KMS-11 (cell line): ENCODE measurements around the gene PTGS2.

Experiments
- H2AFZ ChIP-seq: fragments of 200-600 bp; sonication (generic); 2 replicates; pipeline ENCODE4 v1.6.1; 2016; ENCODE audit warnings: antibody characterized with exemption, mixed run types, low read depth
- H3K27ac ChIP-seq: fragments of 200-600 bp; sonication (generic); 2 replicates; pipeline ENCODE4 v1.6.1; 2016; ENCODE audit warnings: mild to moderate bottlenecking, mixed run types
- H3K27me3 ChIP-seq: fragments of 200-600 bp; sonication (generic); 2 replicates; pipeline ENCODE4 v1.6.1; 2017; ENCODE audit warnings: mild to moderate bottlenecking, low read depth, mixed run types, moderate library complexity; ENCODE audit not compliant: insufficient read depth
- H3K36me3 ChIP-seq: fragments of 200-600 bp; sonication (generic); 2 replicates; pipeline ENCODE4 v1.6.1; 2017; ENCODE audit warnings: mild to moderate bottlenecking, mixed run types; ENCODE audit not compliant: insufficient read depth
- H3K4me1 ChIP-seq: fragments of 200-600 bp; sonication (generic); 2 replicates; pipeline ENCODE4 v1.6.1; 2016; ENCODE audit warnings: mild to moderate bottlenecking, low read depth, mixed run types; ENCODE audit not compliant: poor library complexity, severe bottlenecking
- H3K4me2 ChIP-seq: fragments of 200-600 bp; sonication (generic); 2 replicates; pipeline ENCODE4 v1.7.0; 2016; ENCODE audit warnings: mild to moderate bottlenecking, mixed run types
- H3K4me3 ChIP-seq: fragments of 200-600 bp; sonication (generic); IDR thresholded peaks from 2 replicates; pipeline ENCODE4 v1.6.1; 2017; ENCODE audit warnings: low read depth, low read length, mixed read lengths; ENCODE audit not compliant: insufficient read depth
- H3K79me2 ChIP-seq: fragments of 200-600 bp; sonication (generic); 2 replicates; pipeline ENCODE4 v1.6.1; 2016; ENCODE audit warnings: low read depth, mixed run types; ENCODE audit not compliant: insufficient read depth
- H3K9ac ChIP-seq: fragments of 200-600 bp; sonication (generic); 2 replicates; pipeline ENCODE4 v1.6.1; 2016; ENCODE audit warnings: mild to moderate bottlenecking, mixed run types
- H4K20me1 ChIP-seq: fragments of 200-600 bp; sonication (generic); 2 replicates; pipeline ENCODE4 v1.6.1; 2016; ENCODE audit warnings: mild to moderate bottlenecking, mixed run types; ENCODE audit not compliant: insufficient read depth
- CTCF ChIP-seq: fragments of 200-600 bp; sonication (generic); conservative IDR thresholded peaks from 2 replicates; pipeline ENCODE4 v1.6.1; 2017; ENCODE audit warnings: low read depth, mild to moderate bottlenecking, antibody characterized with exemption, low read length, moderate library complexity, mixed read lengths

The PTGS2 gene

GRCh38 chr1:186682736-186683135 is 2.5 kb upstream of the PTGS2 start:
- Histone ChIP-seq H2AFZ (no peak overlapping the region), H3K27ac (no peak overlapping the region), H3K4me1 (peaks cover 12% of the 10 kb centered on the region), H4K20me1 (no peaks in the 10 kb centered on the region), H3K9ac (no peak overlapping the region), H3K79me2 (no peaks in the 10 kb centered on the region), H3K4me2 (no peak overlapping the region), H3K36me3 (no peaks in the 10 kb centered on the region), H3K4me3 (no peak overlapping the region), H3K27me3 (no peaks in the 10 kb centered on the region)
- TF ChIP-seq CTCF: no peak; the same call in 1 of the 2 replicates

GRCh38 chr1:186681801-186682200 is 1.6 kb upstream of the PTGS2 start:
- H3K27ac ChIP-seq: no peak overlapping the region
- H3K79me2 ChIP-seq: no peaks in the 10 kb centered on the region
- no peak overlapping the region for H3K9ac ChIP-seq
- H3K4me1 ChIP-seq: peaks cover 12% of the 10 kb centered on the region
- no peak overlapping the region for H3K4me3 ChIP-seq
- no peaks in the 10 kb centered on the region for H3K36me3 ChIP-seq
- no peak overlapping the region for H3K4me2 ChIP-seq
- TF ChIP-seq CTCF: no peak
- no peak overlapping the region for H2AFZ ChIP-seq
- H4K20me1 ChIP-seq: no peaks in the 10 kb centered on the region
- H3K27me3 ChIP-seq: no peaks in the 10 kb centered on the region

GRCh38 chr1:186681121-186681520 is 898 bp upstream of the PTGS2 start:
- Histone ChIP-seq H3K27me3 (no peaks in the 10 kb centered on the region), H3K4me2 (peak overlapping the region; percentile 34; the same call in 1 of the 2 replicates), H3K9ac (no peak overlapping the region), H2AFZ (peak overlapping the region; percentile 66; the same call in 1 of the 2 replicates), H3K4me1 (peaks cover 12% of the 10 kb centered on the region), H3K27ac (no peak overlapping the region), H3K4me3 (peak overlapping the region; percentile 69), H4K20me1 (no peaks in the 10 kb centered on the region), H3K36me3 (no peaks in the 10 kb centered on the region), H3K79me2 (no peaks in the 10 kb centered on the region)
- no peak for TF ChIP-seq CTCF

- H3K9ac ChIP-seq: no peak overlapping the region
- no peaks in the 10 kb centered on the region for H3K27me3 ChIP-seq
- no peak overlapping the region for H3K27ac ChIP-seq
- H3K4me1 ChIP-seq: peaks cover 12% of the 10 kb centered on the region
- H2AFZ ChIP-seq: peak overlapping the region; percentile 66; the same call in 1 of the 2 replicates
- no peak for TF ChIP-seq CTCF
- no peaks in the 10 kb centered on the region for H3K36me3 ChIP-seq
- no peaks in the 10 kb centered on the region for H3K79me2 ChIP-seq
- no peak overlapping the region; the same call in 1 of the 2 replicates for H3K4me2 ChIP-seq
- no peak overlapping the region for H3K4me3 ChIP-seq
- no peaks in the 10 kb centered on the region for H4K20me1 ChIP-seq
These were observed 339 bp downstream of the PTGS2 start for GRCh38 chr1:186679924-186680244.
